ENCODE data around the gene MKLN1.

MKLN1 gene

DNA sequence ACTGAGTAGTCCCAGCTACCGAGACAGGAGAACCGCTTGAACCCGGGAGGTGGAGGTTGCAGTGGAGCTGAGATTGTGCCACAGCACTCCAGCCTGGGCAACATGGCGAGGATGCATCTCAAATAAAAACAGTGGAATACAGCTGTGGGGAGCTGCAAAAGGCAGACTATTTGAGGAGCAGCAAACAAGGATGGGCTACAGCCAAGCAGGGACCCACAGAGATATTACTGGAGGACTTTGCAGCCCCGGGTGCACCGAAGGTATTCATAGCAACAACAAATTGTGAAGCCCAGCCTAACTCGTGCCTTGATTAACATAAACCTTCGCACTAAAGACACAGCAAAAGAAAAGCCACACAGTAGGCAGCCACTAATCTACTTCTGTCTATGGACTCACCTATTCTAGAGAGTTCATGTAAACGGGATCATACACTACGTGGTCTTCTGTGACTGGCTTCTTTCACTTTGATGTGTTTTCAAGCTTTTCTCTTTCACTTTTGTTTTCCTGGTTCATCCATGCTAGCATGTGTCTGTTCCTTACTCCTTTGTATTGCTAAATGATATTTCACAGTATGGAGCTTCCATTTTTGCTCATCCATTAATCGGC lies 194.8 kb downstream of the MKLN1 start:
- peak; percentile 70 for DNase-seq (ENCODE audit: low spot score)

GRCh38 chr7:131524115-131524514 lies 196.4 kb downstream of the MKLN1 start:
- DNase-seq (ENCODE audit: low spot score) = no peak

DNA sequence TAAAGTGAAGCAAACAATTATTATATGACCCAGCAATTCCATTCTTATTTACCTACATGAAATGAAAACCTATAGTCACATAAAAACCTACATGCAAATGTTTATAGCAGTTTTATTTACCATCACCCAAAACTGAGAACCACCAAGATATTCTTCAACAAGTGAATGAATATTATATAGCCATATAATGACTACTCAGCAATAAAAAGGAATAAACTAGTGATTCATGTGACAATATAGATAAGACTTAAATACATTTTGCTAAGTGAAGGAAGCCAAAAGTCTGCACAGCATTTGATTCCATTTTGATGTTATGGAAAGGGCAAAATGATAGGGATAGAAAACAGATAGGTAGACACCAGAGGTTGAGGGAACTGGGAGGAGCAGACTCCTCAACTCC lies 197.0 kb downstream of the MKLN1 start:
- no peak for DNase-seq (ENCODE audit: low spot score)

GRCh38 chr7:131525820-131526219 lies 198.1 kb downstream of the MKLN1 start:
- no peak for DNase-seq (ENCODE audit: low spot score)

GRCh38 chr7:131527456-131527855 lies 199.8 kb downstream of the MKLN1 start:
- no peak for DNase-seq (ENCODE audit: low spot score)

- DNase-seq (ENCODE audit: low spot score) = no peak
These were observed 201.5 kb downstream of the MKLN1 start for GRCh38 chr7:131529179-131529578.

DNA sequence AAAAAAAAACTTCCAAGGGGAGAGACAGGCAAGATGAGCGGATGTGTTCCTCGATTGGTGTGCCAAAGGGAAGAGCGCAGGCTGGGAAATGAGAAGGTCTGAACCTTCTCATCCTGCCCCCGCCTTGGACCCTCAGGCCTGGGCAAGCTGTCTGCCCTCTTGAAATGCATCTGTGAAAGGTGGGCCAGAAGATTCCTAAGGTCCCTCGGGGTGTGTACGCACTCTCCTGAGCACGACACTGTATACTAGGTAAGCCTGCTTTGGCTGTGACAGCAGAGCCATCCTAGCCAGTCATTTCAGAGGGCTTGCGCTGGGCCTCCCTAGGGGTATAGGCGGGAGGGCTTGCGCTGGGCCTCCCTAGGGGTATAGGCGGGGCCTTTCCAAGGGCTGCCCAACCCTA lies 201.9 kb downstream of the MKLN1 start:
- DNase-seq (ENCODE audit: low spot score) = no peak

GRCh38 chr7:131530137-131530536 lies 202.5 kb downstream of the MKLN1 start:
- DNase-seq (ENCODE audit: low spot score) = no peak

- no peak for DNase-seq (ENCODE audit: low spot score)
These were observed 205.0 kb downstream of the MKLN1 start for GRCh38 chr7:131532570-131533091.

DNA sequence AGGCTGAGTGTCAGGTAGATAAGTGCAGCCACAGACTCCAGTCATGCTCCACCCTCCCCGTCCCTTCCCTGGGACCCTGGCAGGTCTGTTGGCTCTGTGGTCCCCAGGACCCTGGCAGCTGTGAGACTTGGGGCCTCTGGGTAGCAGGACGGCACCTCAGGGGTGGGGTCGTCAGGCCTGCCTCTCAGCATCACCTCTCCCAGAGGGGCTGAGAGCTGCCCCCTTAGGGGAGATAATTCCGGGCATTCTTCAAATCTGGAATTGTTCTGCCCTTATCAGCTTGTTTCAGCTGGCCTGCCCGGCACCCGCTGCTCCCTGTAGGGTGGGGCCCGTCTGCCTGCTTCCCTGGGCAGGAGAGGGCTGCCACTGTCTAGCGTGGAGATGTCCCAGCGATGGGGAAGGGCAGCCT lies 205.5 kb downstream of the MKLN1 start:
- no peak for DNase-seq (ENCODE audit: low spot score)

- DNase-seq (ENCODE audit: low spot score) = no peak
These were observed 206.2 kb downstream of the MKLN1 start for GRCh38 chr7:131533566-131534561.

- DNase-seq (ENCODE audit: low spot score) = no peak
These were observed 208.7 kb downstream of the MKLN1 start for GRCh38 chr7:131536361-131536849.

GRCh38 chr7:131537571-131537978 lies 209.9 kb downstream of the MKLN1 start:
- DNase-seq (ENCODE audit: low spot score) = no peak

DNA sequence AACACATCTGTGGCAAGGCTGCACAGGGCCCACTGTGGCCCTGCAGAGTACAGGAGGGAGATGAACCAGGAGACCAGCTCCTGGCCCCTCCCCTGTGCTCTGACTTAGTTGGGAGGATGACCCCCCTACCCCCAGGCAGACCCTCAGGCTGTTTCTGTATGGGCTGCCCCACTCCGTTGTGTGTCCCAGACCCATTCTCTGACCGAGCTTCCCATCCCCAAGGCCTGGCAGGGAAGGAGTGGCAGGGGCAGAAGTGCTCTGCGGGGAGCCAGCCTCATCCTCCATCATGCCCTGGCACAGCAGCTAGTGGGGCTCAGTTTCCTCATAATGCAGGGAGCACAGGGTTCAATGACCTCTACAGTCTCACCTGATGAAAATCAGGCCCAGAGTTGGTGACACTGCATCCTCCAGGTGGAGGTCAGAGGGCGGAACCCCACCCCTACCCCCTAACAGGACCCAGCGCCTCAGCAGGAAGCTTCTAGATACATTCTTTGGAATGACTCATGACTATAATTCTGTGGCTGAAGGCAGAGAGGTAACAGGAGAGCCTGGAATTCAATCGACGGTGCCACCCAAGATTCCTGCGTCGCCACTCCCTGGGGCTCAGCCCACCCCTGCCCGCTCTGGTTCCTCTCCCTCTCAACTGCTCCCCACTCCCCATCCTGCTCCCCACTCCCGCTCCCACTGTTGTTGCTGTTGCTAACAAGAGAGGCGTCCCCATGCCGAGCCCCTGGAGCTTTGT lies 210.6 kb downstream of the MKLN1 start:
- peak; percentile 99 for DNase-seq (ENCODE audit: low spot score)

GRCh38 chr7:131538813-131539179 lies 211.1 kb downstream of the MKLN1 start:
- DNase-seq (ENCODE audit: low spot score) = peak; percentile 69

- DNase-seq (ENCODE audit: low spot score) = no peak
These were observed 213.0 kb downstream of the MKLN1 start for GRCh38 chr7:131540491-131541162.

DNA sequence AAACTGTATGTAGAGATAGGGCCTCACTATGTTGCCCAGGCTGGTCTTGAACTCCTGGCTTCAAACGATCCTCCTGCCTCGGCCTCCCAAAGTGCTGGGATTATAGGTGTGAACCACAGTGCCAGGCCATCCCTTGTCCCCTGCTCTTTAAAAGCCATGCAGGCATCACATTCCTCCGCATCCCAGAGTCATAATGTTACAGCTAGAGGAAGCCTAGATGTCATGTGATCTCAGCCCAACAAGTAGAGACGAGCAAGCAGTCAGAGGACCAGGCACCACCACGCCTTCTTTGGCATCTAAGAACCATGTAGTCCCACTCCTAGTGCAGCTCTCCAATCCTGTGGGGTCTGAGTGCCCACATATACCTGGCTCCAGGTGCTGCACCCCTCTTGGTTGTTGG lies 215.6 kb downstream of the MKLN1 start:
- no peak for DNase-seq (ENCODE audit: low spot score)

DNA sequence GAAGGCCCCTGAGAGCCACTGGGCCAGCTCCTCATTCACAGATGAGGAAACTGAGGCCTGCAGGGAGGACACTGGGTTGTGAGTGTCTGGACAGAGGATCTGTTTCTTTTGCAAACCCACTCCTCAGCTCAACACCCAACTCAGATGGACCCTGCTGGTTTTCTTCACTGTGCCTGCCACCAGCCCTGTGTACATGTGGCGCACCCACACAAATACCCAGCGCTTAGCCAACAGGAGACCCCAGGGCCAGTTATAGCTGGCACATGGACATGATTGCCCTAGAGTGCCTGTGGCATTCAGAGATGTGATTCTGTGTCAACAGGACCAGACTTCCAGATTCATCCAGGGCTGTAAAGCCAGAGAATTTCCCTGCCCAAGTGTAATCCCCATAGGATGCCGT lies 216.3 kb downstream of the MKLN1 start:
- DNase-seq (ENCODE audit: low spot score) = no peak

GRCh38 chr7:131544449-131545301 lies 217.0 kb downstream of the MKLN1 start:
- DNase-seq (ENCODE audit: low spot score) = no peak

GRCh38 chr7:131546126-131546525 lies 218.4 kb downstream of the MKLN1 start:
- DNase-seq (ENCODE audit: low spot score) = peak; percentile 86
